PC-9 (cell line): ENCODE data around the gene ZNF384. TPM values are rescaled to one million over a fixed set of nuclear protein-coding genes. Genes with fewer than 3 reads are reported as not detected.
"Not testable (repeated sequence)": the region's sequence is repeated elsewhere in the genome, so short reads cannot be mapped to it uniquely, and the experiment has no call there.

Experiments used
- BruUV-seq: library from RNA; stranded (reverse); fragments of 400-500 nt; replicated peaks from 2 replicates; lab custom pipeline; 2021; lab: Mats Ljungman, UMichigan
- CTCF ChIA-PET: fragments of 300-600 bp; sonication (Branson Sonifier 250); formaldehyde crosslinking; loops from one replicate; lab custom pipeline; 2022; ENCODE audit warnings: antibody characterized with exemption; lab: Charles Lee
- POLR2A ChIA-PET: fragments of 300-600 bp; sonication (Branson Sonifier 250); formaldehyde crosslinking; loops from one replicate; lab custom pipeline; 2022; ENCODE audit warnings: antibody characterized with exemption; ENCODE audit not compliant: unreplicated experiment; lab: Charles Lee
- DNase-seq, 2 experiments: peaks; one replicate each; pipeline versions ENCODE4 v3.0.0 to v3.0.0-alpha.2; 2015 to 2022; ENCODE audit warnings: mixed read lengths in 1 of 2
- H2AFZ ChIP-seq: fragments of 200-600 bp; sonication (generic); 2 replicates; pipeline ENCODE4 v1.8.1; 2017; ENCODE audit warnings: antibody characterized with exemption
- H3F3A ChIP-seq: fragments of 200-600 bp; sonication (generic); 2 replicates; pipeline ENCODE4 v1.8.1; 2017; ENCODE audit warnings: antibody characterized with exemption, mild to moderate bottlenecking, low read depth; ENCODE audit not compliant: insufficient read depth
- H3K27ac ChIP-seq: fragments of 200-600 bp; sonication (generic); 2 replicates; pipeline ENCODE4 v1.6.1; 2016; ENCODE audit warnings: mixed run types
- H3K27me3 ChIP-seq: fragments of 200-600 bp; sonication (generic); 2 replicates; pipeline ENCODE4 v1.6.1; 2016; ENCODE audit warnings: low read depth, mixed run types; ENCODE audit not compliant: insufficient read depth
- H3K36me3 ChIP-seq: fragments of 200-600 bp; sonication (generic); 2 replicates; pipeline ENCODE4 v1.6.1; 2016; ENCODE audit warnings: low read depth, mixed run types
- H3K4me1 ChIP-seq: fragments of 200-600 bp; sonication (generic); replicated peaks from 2 replicates; pipeline ENCODE4 v1.6.1; 2016; ENCODE audit warnings: mixed run types; ENCODE audit not compliant: insufficient read depth
- H3K4me2 ChIP-seq: fragments of 200-600 bp; sonication (generic); 2 replicates; pipeline ENCODE4 v1.6.1; 2017; ENCODE audit warnings: mixed run types
- H3K4me3 ChIP-seq: fragments of 200-600 bp; sonication (generic); 2 replicates; pipeline ENCODE4 v1.6.1; 2016; ENCODE audit warnings: mixed run types
- H3K79me2 ChIP-seq: fragments of 200-600 bp; sonication (generic); 2 replicates; pipeline ENCODE4 v1.6.1; 2017; ENCODE audit warnings: low read depth, mixed run types
- H3K9me2 ChIP-seq: fragments of 200-600 bp; sonication (generic); 2 replicates; pipeline ENCODE4 v1.8.1; 2017; ENCODE audit warnings: mild to moderate bottlenecking; ENCODE audit not compliant: insufficient read depth
- H3K9me3 ChIP-seq: fragments of 200-600 bp; sonication (generic); 2 replicates; pipeline ENCODE4 v1.8.1; 2016; ENCODE audit warnings: low read depth; ENCODE audit not compliant: insufficient read depth
- H4K20me1 ChIP-seq: fragments of 200-600 bp; sonication (generic); 2 replicates; pipeline ENCODE4 v1.8.1; 2017; ENCODE audit not compliant: insufficient read depth
- CTCF ChIP-seq: fragments of 200-600 bp; sonication (generic); conservative IDR thresholded peaks from 2 replicates; pipeline ENCODE4 v1.6.1; 2017; ENCODE audit warnings: mixed run types, antibody characterized with exemption, mild to moderate bottlenecking, moderate library complexity
- EZH2 ChIP-seq: fragments of 200-600 bp; sonication (generic); IDR thresholded peaks from 2 replicates; pipeline ENCODE4 v1.8.0; 2017; ENCODE audit warnings: antibody characterized with exemption, low read depth
- intact Hi-C: fragments of 100-400 bp; cut with micrococcal nuclease; formaldehyde crosslinking; loops from one replicate; pipeline ENCODE4 v1.10.0; 2022; ENCODE audit not compliant: unreplicated experiment
- total RNA-seq: library from RNA; stranded (reverse); gene quantifications from 2 replicates; pipeline ENCODE4 v1.2.3, GENCODE V29; 2021

Gene ZNF384
- total RNA-seq, 1 experiment from 2014 or later = 106 TPM

DNA sequence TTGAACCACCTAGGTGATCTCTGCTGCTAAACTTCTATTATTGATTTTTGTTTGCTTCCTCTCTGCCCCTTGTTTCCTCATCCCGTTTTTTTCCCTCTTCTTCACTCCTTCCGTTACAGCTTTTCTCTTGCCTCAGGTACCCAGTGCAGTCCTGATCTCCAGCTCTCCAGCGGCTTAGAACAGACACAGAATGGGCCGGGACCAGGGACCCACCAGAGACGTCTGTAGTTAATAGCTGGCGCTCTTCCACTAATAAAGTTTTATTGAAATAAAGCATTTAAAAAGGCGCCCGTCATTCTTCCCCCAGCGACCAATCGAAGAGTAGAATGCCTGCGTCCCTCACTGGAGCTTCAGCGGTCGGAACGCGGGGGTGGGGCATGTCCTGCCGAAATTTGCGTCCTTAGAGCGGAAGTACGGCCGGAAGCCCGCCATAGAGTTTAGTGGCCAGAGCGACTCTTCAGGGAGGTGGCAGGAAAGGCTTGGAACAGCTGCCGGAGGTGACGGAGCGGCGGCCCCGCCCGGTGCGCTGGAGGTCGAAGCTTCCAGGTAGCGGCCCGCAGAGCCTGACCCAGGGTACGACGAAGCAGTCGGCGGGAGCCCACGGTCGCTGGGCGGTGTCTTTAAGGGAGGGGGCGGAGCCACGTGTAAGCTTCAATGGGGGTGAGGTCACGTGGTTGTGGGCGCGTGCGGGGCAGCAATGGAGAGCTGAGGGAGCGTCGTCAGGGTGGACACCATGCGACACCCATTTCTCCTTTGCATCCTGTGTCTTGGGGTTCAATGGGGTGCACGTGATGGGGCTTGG is 34.6 kb upstream of the ZNF384 start, which contains the start of gene COPS7A:
TSS of gene COPS7A (plus strand) at position 440 of the 802 bp plus-strand sequence. CDS start 611 bp downstream, outside the sequence.
- no peaks in the 10 kb centered on the region for H4K20me1 ChIP-seq
- intact Hi-C loops = loop anchor here (1.0 kb wide), 3 partner anchors 29 to 61 kb away; partner anchors contain the start of genes ING4, MLF2 and ZNF384
- H3K9me3 ChIP-seq = no peaks in the 10 kb centered on the region
- H3K4me3 ChIP-seq = peak within 1 kb of the TSS; percentile 77
- H2AFZ ChIP-seq = peak within 1 kb of the TSS; percentile 94
- ChIA-PET POLR2A (interaction anchor here (0.5 to 1.7 kb wide), 10 partner anchors 28 to 424 kb away, joined by 3 to 41 read pairs (median 6); partner anchors contain the start of genes CD4, PTMS, SPSB2 and ZNF384), CTCF (interaction anchor here (0.6 to 2.4 kb wide), 5 partner anchors 29 to 431 kb away, joined by 3 to 18 read pairs (median 4); partner anchors contain the start of genes CDCA3, MLF2 and ZNF384)
- H3K36me3 ChIP-seq = no peaks in the 10 kb centered on the region
- peaks cover 9% of the 10 kb centered on the region for H3F3A ChIP-seq
- peak within 1 kb of the TSS; percentile 60 for H3K27ac ChIP-seq
- H3K4me1 ChIP-seq = peaks cover 19% of the 10 kb centered on the region
- no peak for TF ChIP-seq CTCF
- TF ChIP-seq EZH2 = no peak
- BruUV-seq = no TSS peak
- no peaks in the 10 kb centered on the region for H3K9me2 ChIP-seq
- H3K4me2 ChIP-seq = peak within 1 kb of the TSS; percentile 85
- DNase-seq = peak; percentile 98 to 100
- peaks cover 22% of the 10 kb centered on the region for H3K79me2 ChIP-seq
- no peaks in the 10 kb centered on the region for H3K27me3 ChIP-seq

- H3K27me3 ChIP-seq = no peaks in the 10 kb centered on the region
- no peaks in the 10 kb centered on the region for H4K20me1 ChIP-seq
- H2AFZ ChIP-seq = peak overlapping the region; percentile 94
- intact Hi-C loops = no loop called here
- ChIA-PET POLR2A (interaction anchor here (0.6 to 1.7 kb wide), 2 partner anchors 34 to 51 kb away, joined by 3 to 41 read pairs; partner anchors contain the start of gene ZNF384), CTCF (interaction anchor here (2.4 kb wide), 1 partner anchor 30 kb away, joined by 18 read pairs; the partner anchor contains the start of gene MLF2)
- H3K4me2 ChIP-seq = peak overlapping the region; percentile 85
- DNase-seq = no peak
- BruUV-seq = no TSS peak
- H3K79me2 ChIP-seq = peaks cover 22% of the 10 kb centered on the region
- H3K4me1 ChIP-seq = peaks cover 19% of the 10 kb centered on the region
- H3K9me3 ChIP-seq = no peaks in the 10 kb centered on the region
- no peaks in the 10 kb centered on the region for H3K36me3 ChIP-seq
- no peaks in the 10 kb centered on the region for H3K9me2 ChIP-seq
- H3K27ac ChIP-seq = no peak overlapping the region
- peaks cover 9% of the 10 kb centered on the region for H3F3A ChIP-seq
- peak overlapping the region; percentile 77 for H3K4me3 ChIP-seq
- TF ChIP-seq EZH2 (no peak), CTCF (no peak)
Measured at GRCh38 chr12:6722863-6723262, 33.7 kb upstream of the ZNF384 start.

DNA sequence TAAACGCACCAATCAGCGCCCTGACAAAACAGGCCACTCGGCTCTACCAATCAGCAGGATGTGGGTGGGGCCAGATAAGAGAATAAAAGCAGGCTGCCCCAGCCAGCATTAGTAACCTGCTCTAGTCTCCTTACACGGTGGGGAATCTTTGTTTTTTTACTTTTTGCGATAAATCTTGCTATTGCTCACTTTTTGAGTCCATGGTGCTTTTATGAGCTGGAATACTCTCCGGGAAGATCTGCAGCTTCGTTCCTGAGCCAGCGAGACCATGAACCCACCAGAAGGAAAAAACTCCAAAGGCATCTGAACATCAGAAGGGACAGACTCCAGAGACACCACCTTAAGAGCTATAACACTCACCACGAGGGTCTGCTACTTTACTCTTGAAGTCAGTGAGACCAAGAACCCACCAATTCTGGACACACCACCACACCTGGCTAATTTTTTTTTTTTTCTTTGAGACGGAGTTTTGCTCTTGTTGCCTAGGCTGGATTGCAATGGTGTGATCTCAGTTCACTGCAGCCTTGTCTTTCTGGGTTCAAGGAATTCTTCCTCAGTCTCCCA is 27.8 kb upstream of the ZNF384 start:
- Histone ChIP-seq H3K9me2 (no peaks in the 10 kb centered on the region), H3K27ac (no peak overlapping the region), H3K36me3 (no peaks in the 10 kb centered on the region), H3K4me2 (no peak overlapping the region), H3F3A (no peaks in the 10 kb centered on the region), H3K9me3 (no peaks in the 10 kb centered on the region), H3K4me1 (no peaks in the 10 kb centered on the region), H3K4me3 (no peak overlapping the region), H3K27me3 (no peaks in the 10 kb centered on the region), H3K79me2 (no peaks in the 10 kb centered on the region), H2AFZ (no peak overlapping the region), H4K20me1 (no peaks in the 10 kb centered on the region)
- ChIA-PET CTCF (interaction anchor here (0.7 kb wide), 1 partner anchor 104 kb away, joined by 3 read pairs; no protein-coding TSS in a partner anchor), POLR2A (no interaction called here)
- TSS peak; percentile 91 for BruUV-seq
- DNase-seq = no peak
- intact Hi-C loops = no loop called here
- no peak for TF ChIP-seq CTCF
- TF ChIP-seq EZH2 = no peak

DNA sequence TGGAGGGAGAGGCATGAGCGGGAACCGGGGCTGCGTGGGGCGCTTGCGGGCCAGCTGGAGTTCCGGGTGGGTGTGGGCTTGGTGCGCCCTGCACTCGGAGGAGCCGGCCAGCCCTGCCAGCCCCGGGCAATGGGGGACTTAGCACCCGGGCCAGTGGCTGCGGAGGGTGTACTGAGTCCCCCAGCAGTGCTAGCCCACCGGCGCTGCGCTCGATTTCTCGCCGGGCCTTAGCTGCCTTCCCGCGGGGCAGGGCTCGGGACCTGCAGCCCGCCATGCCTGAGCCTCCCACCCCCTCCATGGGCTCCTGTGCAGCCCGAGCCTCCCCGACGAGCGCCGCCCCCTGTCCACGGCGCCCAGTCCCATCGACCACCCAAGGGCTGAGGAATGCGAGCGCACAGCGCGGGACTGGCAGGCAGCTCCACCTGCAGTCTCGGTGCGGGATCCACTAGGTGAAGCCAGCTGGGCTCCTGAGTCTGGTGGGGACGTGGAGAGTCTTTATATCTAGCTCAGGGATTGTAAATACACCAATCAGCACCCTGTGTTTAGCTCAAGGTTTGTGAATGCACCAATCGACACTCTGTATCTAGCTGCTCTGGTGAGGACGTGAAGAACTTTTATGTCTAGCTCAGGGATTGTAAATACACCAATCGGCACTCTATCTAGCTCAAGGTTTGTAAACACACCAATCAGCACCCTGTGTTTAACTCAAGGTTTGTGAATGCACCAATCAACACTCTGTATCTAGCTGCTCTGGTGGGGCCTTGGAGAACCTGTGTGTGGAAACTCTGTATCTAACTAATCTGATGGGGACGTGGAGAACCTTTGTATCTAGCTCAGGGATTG is 27.1 kb upstream of the ZNF384 start:
- H3K9me2 ChIP-seq, H3K4me1 ChIP-seq, DNase-seq, intact Hi-C loops, H3K27ac ChIP-seq, H3K4me2 ChIP-seq, POLR2A ChIA-PET, H3K36me3 ChIP-seq, H3K4me3 ChIP-seq, H3K79me2 ChIP-seq, H3K9me3 ChIP-seq, BruUV-seq, H4K20me1 ChIP-seq, H3F3A ChIP-seq, H2AFZ ChIP-seq, H3K27me3 ChIP-seq: not testable (repeated sequence)
- CTCF ChIA-PET = interaction anchor here (0.7 kb wide), 1 partner anchor 104 kb away, joined by 3 read pairs; no protein-coding TSS in a partner anchor
